GM13977 (cell line): ENCODE results near the gene KCNQ2.

Experiments
- DNase-seq: peaks from one replicate; pipeline ENCODE4 v3.0.0; 2012; ENCODE audit warnings: low spot score
- in situ Hi-C: fragments of 300-500 bp; cut with MboI; formaldehyde crosslinking; loops from one replicate; pipeline ENCODE4 v1.12.0; 2022; ENCODE audit warnings: low sequenced_read_pairs, low pct_unique_long_range_greater_than_20kb, mixed read lengths, inconsistent platforms; ENCODE audit not compliant: unreplicated experiment
- TF ChIP-seq, protein P1 (sequence below): IDR thresholded peaks from 2 replicates; pipeline ENCODE4 v1.5.1; 2012; ENCODE audit warnings: mild to moderate bottlenecking, control low read depth; ENCODE audit not compliant: insufficient read depth; ENCODE audit errors: extremely low read depth, missing control alignments

The KCNQ2 gene

DNA sequence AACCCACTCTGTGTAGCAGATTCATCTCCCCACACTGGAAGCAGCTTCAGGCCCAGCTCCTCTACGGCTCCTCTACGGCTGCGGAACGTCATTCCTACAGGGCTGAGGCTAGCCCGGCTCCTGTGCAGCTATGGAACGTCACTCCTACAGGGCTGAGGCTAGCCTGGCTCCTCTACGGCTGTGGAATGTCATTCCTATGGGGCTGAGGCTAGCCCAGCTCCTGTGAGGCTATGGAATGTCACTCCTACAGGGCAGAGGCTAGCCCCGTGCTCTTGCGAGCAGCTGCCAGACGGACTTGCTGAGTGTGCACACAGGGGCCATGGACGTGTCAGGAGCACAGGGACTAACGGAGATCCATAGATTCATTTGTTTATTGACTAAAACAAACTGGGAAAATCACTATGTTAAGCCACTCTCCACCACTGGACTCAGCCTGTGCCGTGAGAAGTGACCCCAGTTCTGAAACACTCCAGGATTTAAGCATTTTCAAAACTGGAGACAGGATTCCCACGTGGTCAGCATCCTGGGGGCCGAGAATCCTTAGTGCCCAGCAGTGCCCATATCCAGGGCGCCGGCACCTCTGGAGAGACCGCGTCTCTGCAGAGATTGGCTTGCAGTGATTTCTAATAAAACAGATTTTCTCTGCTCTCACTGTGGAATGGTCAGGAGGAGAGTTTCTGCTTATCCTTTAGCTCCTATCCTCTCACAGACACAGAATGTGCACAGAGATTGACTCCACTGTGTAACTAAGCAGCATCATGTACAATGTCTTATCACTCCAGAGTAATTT is 5.0 kb downstream of the KCNQ2 start:
- in situ Hi-C loops = no loop called here
- TF ChIP-seq, protein P1, sequence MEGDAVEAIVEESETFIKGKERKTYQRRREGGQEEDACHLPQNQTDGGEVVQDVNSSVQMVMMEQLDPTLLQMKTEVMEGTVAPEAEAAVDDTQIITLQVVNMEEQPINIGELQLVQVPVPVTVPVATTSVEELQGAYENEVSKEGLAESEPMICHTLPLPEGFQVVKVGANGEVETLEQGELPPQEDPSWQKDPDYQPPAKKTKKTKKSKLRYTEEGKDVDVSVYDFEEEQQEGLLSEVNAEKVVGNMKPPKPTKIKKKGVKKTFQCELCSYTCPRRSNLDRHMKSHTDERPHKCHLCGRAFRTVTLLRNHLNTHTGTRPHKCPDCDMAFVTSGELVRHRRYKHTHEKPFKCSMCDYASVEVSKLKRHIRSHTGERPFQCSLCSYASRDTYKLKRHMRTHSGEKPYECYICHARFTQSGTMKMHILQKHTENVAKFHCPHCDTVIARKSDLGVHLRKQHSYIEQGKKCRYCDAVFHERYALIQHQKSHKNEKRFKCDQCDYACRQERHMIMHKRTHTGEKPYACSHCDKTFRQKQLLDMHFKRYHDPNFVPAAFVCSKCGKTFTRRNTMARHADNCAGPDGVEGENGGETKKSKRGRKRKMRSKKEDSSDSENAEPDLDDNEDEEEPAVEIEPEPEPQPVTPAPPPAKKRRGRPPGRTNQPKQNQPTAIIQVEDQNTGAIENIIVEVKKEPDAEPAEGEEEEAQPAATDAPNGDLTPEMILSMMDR = no peak
- no peak for DNase-seq

DNA sequence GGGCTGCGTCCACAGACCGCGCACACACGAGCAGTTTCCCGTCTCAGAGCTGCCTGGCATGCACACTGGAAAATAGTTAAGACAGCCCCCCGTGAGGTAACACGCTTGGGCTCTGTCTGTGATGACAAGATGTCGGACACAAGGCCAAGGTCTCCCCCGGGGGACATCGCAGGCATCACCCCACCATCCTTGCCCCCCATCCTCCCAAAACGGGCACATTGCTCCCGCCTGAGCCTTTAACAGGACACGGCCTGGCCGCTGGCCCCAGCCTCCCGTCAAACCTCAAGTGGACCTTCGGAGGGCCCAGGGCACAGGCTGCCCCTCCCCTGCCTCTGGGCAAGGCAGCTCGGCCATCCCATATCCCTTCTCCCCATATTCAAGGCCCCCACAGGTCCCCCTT is 5.6 kb downstream of the KCNQ2 start:
- in situ Hi-C loops = no loop called here
- TF ChIP-seq, protein P1 = no peak
- DNase-seq = no peak

DNA sequence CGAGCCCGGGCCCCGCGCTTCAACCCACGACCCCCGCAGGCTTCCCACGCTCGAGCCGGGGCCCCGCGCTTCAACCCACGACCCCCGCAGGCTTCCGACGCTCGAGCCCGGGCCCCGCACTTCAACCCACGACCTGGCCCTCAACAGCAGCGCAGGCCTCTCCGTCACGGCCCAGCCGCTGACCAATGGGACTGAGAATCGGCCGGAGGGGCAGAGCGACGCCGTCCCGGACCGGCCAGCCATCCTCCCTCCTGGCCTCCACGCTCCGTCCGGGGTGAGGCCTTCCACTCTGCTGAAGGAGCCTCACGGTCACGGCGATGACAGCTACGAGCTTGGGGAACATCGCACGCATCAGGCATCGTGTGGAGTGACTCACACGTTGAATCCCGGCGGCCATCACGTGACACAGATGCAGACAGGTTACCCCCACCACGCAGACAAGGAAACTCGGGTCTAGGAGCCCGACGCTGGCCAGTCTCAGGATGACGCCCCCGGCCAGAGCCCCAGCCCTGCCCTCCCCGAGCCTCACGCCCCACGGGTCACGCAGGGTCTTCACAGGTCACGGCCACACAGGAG is 6.1 kb downstream of the KCNQ2 start:
- DNase-seq = no peak
- in situ Hi-C loops = no loop called here
- TF ChIP-seq, protein P1 = no peak

DNA sequence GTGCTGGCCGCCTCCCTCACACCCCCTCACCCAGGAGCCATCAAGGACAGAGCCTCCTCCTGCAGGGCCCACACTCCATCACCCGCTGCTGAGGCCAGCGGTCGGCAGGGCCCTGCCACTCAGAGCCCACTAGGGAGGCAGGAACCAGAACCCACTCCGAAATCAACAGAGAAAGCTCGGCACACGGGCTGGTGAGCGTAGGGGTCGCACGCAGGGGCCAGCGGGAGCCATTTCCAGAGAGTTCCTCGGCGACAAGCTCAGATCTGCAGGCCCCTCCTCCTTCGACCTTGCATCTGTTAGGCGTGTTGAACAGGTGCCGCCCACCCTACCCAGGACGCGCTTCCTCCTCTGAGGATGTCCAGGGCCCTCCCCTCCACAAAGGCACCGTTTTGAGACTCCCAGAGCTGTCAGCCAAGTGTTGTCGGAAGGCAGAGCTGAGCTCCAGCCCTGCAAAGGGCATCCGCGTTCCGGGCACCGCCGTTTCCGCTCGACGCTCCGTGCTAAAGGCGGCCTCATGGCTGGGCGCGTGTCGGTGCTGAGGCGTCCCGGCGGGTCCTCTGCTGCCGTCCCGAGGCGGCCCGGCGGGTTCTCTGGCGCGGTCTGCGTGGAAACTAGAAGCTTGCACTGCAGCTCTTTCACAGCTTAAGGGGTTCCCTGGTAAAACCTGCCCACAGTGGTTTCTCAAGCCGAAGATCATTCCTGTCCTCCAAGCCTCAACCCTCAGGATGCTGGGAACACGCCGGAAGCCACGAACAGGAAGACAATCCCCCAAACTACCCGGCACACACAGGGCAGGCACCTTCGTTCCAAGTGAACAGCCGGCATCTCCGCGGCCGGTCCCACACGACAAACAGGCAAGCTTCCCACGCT is 6.8 kb downstream of the KCNQ2 start:
- no peak for DNase-seq
- in situ Hi-C loops = no loop called here

DNA sequence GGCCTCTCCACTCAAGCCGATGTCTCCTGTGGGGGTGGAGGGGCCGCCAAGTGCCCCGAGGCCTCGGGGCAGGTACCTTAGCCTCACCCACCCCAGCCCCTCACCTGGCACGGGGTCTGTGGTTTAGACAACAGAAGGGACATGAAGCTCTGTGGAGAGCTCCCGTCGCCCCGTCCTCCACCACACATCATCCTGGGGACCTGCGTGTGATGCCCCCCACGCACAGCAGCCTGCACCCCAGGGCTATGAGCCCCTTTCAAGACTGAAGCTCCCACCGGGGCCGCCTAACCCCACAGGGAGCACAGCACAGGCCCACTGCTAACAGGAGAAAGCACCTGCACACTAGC is 8.2 kb downstream of the KCNQ2 start:
- TF ChIP-seq, protein P1 = no peak
- no peak for DNase-seq
- in situ Hi-C loops = no loop called here

More for the DNA sequence above, 6.8 kb downstream of the KCNQ2 start:
- TF ChIP-seq, protein P1 = no peak

DNA sequence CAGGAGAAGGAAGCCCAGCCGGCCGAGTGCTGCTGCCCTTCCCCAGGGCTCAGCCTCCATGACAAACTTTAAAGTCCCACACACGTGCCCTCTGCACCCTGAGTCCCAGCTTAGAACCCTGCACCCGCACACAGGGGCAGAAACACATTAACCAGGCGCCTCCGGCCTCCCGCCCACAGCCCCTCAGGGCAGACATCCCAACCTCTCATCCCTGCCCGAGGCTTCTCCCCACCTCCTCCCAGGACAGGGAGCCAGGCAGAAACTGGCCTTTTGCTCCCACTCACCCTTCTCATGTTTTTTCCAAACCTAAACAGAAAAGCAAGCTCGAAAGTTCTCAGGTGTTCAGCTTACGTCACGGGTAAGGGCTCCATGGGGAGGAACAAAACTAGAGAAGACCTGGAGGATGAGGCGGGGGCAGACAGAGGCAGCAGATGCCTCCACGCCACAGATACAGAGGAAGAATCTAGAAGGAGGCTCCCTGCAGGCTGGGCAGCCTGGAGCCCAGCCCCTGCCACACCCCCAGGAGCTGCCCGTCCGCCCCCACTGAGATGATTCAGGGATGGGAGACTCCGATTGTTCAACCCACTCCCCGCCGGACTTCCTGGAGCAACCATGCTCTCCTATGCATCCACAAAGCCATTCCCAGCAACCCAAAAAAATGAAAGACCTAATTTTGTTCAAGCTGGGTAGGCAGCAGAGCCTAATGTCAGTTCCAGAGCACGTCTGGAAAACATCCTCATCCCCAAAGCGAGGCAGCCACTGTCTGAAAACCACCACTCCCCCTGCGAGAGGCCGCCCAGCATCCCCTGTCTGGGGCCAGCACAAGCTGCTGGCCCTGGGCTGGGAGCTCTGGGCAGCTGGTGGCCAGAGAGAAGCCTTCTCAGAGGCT is 8.8 kb downstream of the KCNQ2 start:
- TF ChIP-seq, protein P1 = no peak
- in situ Hi-C loops = no loop called here
- no peak for DNase-seq
